Adipocyte (in vitro differentiated cells): ENCODE data around the gene KLF12.

Experiments used
- DNase-seq: peaks from one replicate; pipeline ENCODE4 v3.0.0-alpha.2; 2015; ENCODE audit warnings: low read depth
- H3K27me3 ChIP-seq: replicated peaks from 2 replicates; pipeline ENCODE4 v1.7.0; 2013; ENCODE audit warnings: mild to moderate bottlenecking, low read length, moderate library complexity; ENCODE audit not compliant: control insufficient read depth, insufficient read depth
- H3K36me3 ChIP-seq: 2 replicates; pipeline ENCODE4 v1.7.0; 2013; ENCODE audit warnings: low read length, mild to moderate bottlenecking, moderate library complexity; ENCODE audit not compliant: control insufficient read depth, insufficient read depth, severe bottlenecking
- H3K4me1 ChIP-seq: 2 replicates; pipeline ENCODE4 v1.7.0; 2013; ENCODE audit warnings: mild to moderate bottlenecking, low read length, moderate library complexity; ENCODE audit not compliant: control insufficient read depth, insufficient read depth
- H3K4me3 ChIP-seq: 2 replicates; pipeline ENCODE4 v1.7.0; 2013; ENCODE audit warnings: mild to moderate bottlenecking, low read length, moderate library complexity
- H3K9ac ChIP-seq: 2 replicates; pipeline ENCODE4 v1.7.0; 2013; ENCODE audit warnings: mild to moderate bottlenecking, low read length, moderate library complexity
- H3K9me3 ChIP-seq: 2 replicates; pipeline ENCODE4 v1.7.0; 2013; ENCODE audit warnings: mild to moderate bottlenecking, low read length, moderate library complexity; ENCODE audit not compliant: control insufficient read depth

Gene KLF12

DNA sequence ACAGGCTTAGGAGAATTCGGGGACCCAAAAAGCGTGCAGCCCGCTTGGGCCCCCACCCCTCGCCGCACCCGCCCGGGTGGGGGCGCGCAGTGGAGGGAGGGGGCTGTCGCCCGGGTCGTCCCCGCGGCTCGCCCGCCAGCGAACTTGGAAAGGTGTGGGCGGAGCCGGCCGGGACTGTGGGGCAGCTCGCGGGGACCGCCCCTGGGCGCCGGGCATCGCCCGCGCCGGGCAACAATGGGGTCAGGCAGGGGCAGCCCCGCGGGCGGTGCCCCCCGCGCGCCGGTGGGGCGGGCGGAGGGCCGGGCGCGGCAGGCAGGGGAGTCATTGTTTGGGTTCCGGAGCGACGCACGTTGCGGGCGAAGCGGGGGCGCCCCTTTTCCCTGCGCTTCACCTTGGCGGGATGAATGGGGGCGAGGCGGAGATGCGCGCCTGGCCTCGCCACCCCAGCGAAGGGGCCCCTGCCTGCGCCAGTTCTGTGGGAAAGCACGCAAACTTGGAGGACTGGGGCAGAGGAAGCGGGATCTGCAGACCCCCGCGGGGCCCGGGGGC lies 647 bp upstream of the KLF12 start:
- H3K4me1 ChIP-seq: peaks cover 28% of the 10 kb centered on the region
- DNase-seq: peak; percentile 74

DNA sequence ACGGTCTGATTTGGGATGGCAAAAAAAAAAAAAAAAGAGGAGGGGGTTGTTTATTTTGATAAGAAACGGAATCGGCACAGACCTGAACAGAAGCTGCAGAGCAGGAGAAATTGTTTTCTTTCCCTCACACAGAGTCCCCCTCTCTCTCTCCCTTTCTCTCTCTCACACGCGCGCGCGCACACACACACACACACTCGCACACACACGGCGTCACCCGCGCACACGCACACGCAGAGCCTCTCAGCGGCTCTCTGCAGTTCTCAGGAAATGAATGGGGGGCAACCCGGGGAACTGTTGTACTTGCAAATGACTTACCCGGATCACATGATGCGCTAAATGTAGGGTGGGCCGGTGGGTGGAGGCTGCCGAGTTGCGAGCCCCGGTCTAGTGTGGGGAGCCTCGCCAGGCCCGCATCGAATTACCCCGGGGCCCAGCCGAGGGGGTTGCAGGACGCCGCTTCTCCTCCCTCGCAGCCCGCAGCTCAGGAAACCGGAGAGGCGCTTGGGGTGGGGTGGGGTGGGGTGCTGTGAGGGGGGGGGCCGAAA lies 475 bp downstream of the KLF12 start:
- Histone ChIP-seq H3K4me1 (peaks cover 37% of the 10 kb centered on the region), H3K9ac (peak overlapping the region; percentile 90), H3K9me3 (no peaks in the 10 kb centered on the region), H3K4me3 (peak overlapping the region; percentile 92), H3K36me3 (no peaks in the 10 kb centered on the region), H3K27me3 (no peaks in the 10 kb centered on the region)
- DNase-seq: peak; percentile 96

More for the DNA sequence above, 647 bp upstream of the KLF12 start:
- Histone ChIP-seq H3K4me3 (peak overlapping the region; percentile 96), H3K27me3 (no peaks in the 10 kb centered on the region), H3K9ac (peak overlapping the region; percentile 85), H3K9me3 (no peaks in the 10 kb centered on the region), H3K36me3 (no peaks in the 10 kb centered on the region)

DNA sequence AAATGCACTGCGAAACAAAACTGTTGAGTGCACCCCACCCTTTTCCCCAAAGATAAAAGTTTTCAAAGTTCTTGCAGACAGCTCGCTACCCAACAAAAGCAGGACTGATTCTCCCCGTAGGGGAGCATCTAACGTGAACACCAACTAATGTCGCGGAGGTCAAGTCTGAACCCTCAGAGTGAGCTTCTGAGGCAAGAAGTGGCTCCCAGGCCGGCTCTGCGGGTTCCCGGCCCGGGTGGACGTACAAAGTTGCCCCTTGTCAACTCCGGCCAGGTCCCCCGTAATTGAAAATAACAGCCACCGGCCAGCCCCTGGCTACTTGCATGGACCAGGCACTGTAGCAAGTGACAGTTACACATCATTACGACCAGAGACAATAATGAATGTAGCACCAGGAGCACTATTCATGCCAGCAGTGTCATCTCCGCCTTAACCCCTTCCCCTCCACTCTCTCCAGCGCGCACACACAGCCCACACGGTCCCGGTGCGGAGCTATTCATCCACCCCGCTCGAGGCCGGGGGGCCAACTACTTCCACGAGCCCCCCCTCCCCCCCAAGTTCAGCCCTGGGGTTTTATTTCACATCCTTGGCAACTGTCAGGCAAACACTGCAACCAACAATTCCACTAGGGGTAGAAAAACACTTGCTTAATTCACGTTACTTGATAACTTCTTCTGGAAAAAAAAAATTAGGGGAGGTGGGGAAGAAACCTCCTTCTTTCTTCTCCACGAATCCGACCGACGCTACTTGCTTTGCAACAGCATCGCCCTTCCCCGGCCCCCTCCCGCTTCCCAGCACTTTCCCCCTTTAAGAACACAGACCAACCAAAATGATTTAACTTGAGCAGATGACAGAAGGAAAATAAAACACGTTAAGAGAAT lies 1.2 kb downstream of the KLF12 start:
- DNase-seq: peak; percentile 79

DNA sequence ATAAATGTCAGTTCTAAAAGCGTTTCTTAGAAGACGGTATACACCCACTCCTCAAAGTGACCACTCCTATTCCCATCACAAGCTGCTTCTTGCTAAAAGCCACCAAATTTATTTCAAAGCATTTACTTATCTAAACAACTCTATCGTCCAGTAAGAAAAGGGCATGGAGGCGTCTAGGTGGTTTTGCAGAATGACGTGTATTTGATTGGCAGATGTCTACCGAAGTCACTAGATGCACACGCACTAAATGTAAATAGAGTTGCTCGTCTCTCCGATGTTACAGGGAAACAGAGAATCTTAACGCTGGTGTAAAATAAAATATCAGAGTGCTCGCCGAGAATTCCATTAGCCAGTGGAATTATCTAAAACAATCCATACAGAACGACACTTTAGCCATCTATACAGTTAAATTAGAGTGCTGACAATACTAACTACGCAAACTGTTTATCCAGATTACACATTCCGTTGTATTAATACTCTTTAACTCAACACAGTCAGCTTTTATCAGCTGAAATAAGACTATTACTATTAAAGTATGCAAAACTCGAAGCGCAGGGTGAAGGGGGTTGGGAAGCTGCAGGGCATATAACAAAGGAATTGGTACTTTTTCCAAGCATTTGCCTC lies 1.9 kb downstream of the KLF12 start:
- peak overlapping the region; percentile 90 for H3K9ac ChIP-seq
- DNase-seq: peak; percentile 51
- no peaks in the 10 kb centered on the region for H3K9me3 ChIP-seq
- H3K4me1 ChIP-seq: peaks cover 46% of the 10 kb centered on the region
- no peaks in the 10 kb centered on the region for H3K27me3 ChIP-seq
- H3K36me3 ChIP-seq: no peaks in the 10 kb centered on the region
- peak overlapping the region; percentile 92 for H3K4me3 ChIP-seq

More for the DNA sequence above, 1.2 kb downstream of the KLF12 start:
- Histone ChIP-seq H3K27me3 (no peaks in the 10 kb centered on the region), H3K4me3 (peak overlapping the region; percentile 92), H3K9ac (peak overlapping the region; percentile 90), H3K36me3 (no peaks in the 10 kb centered on the region), H3K4me1 (peaks cover 45% of the 10 kb centered on the region), H3K9me3 (no peaks in the 10 kb centered on the region)

DNA sequence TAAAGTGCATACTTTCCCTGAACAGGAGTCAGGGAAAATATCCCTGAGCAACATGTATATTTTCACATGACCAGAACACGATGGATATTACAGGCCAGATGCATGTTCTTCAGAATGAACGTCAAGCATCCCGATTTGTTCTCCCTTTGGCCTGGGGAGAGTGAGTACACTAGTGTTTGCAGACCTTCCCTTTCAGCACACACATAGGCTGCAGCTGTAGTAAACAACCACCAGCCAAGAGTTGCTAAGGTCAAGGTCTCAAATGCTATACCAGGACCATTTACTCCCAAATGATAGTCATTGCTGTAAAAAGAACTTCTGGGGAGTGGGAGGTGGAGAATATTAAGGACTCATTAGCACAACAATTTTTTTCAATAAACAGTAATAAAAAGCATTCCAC lies 3.0 kb downstream of the KLF12 start:
- H3K4me3 ChIP-seq: no peak overlapping the region

DNA sequence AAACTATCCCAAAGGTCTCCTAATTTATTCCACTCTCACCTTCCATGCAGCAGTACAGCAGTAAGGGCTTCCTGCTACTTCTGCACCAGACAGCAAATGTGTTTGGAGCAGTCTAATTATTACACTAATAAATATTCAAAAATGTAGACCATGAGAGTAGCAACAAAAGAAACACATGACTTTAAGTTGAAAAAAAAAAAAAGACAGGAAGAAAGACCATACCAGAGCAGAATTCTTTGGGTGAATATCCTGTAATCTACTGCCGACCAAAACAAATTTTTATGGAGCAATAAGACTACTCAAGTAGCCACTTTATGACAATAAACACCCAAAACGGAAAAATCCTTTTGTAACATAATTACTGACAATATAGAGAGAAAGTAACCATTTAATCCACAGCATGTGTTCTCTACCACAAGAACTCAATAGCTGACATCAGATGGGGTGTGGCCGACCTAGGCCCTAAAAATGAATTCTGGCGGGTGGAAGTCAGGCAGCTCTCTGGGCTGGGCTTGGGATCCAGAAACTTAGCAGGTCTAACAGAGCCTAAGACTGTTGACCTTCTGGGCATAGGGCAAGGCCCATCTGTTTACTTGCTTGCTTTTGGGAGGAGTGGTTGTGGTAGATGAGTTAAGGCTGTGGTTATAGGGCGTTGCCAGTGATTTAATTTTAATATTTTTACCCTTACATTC lies 4.6 kb downstream of the KLF12 start:
- H3K4me1 ChIP-seq: peaks cover 38% of the 10 kb centered on the region
- peak; percentile 20 for DNase-seq
- H3K9ac ChIP-seq: peak overlapping the region; percentile 21
- H3K27me3 ChIP-seq: no peaks in the 10 kb centered on the region
- H3K4me3 ChIP-seq: peak overlapping the region; percentile 38
- no peaks in the 10 kb centered on the region for H3K9me3 ChIP-seq
- H3K36me3 ChIP-seq: no peaks in the 10 kb centered on the region

More for the DNA sequence above, 3.0 kb downstream of the KLF12 start:
- Histone ChIP-seq H3K36me3 (no peaks in the 10 kb centered on the region), H3K27me3 (no peaks in the 10 kb centered on the region), H3K9ac (no peak overlapping the region), H3K9me3 (no peaks in the 10 kb centered on the region), H3K4me1 (peaks cover 42% of the 10 kb centered on the region)
- peak; percentile 13 for DNase-seq

DNA sequence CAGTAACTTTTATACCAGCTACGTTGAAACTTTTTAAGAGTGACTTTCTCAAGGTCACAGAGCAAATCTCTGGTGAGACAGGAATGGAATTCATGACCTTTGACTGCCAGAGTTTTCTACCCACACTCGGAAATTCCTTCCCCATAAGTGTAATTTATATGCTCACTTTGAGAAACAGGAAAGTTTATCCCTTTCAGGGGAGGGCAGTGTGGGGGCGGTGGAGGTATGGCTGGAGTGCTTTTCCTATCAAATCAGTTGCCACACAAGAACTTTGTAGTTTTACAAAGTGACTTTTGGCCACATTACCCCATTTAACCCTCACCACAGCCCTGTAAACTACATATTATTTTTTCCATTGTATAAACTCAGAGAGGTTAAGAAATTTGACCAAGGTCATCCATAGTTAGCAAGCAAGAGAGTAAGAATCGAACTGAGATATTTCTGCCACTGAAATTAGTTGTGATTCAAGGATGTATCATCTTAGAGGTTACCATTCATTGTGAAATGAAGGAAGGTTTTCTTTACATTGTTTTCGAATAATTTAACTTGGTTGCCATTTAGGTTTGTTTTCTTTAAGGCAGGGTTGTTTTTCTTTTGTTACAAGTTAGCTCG lies 5.9 kb downstream of the KLF12 start:
- Histone ChIP-seq H3K9ac (no peak overlapping the region), H3K4me1 (peaks cover 38% of the 10 kb centered on the region), H3K36me3 (no peaks in the 10 kb centered on the region), H3K27me3 (no peaks in the 10 kb centered on the region), H3K4me3 (no peak overlapping the region), H3K9me3 (no peaks in the 10 kb centered on the region)
- DNase-seq: peak; percentile 59

DNA sequence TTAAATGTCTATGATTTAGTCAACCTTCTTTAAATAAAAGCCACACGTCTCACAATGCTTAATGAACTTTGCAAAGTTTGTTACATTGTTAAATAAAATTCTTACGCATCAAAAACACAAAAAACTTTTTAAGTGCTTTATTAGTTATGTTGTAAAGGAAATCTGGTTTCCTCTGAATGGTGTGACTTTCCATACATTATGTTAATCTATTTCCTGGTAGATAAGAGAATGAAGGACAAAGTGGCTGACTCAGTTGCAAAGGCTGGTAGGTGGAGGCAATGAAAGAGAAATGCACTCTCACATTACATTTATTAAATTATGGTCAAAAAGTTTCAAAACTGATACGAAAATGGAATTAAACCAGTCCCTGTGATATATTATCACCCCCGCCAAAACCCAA lies 15.9 kb downstream of the KLF12 start:
- DNase-seq: no peak
- peaks cover 16% of the 10 kb centered on the region for H3K4me1 ChIP-seq
- H3K9ac ChIP-seq: no peak overlapping the region
- H3K27me3 ChIP-seq: no peaks in the 10 kb centered on the region
- peaks cover 16% of the 10 kb centered on the region for H3K9me3 ChIP-seq
- no peak overlapping the region for H3K4me3 ChIP-seq
- no peaks in the 10 kb centered on the region for H3K36me3 ChIP-seq

DNA sequence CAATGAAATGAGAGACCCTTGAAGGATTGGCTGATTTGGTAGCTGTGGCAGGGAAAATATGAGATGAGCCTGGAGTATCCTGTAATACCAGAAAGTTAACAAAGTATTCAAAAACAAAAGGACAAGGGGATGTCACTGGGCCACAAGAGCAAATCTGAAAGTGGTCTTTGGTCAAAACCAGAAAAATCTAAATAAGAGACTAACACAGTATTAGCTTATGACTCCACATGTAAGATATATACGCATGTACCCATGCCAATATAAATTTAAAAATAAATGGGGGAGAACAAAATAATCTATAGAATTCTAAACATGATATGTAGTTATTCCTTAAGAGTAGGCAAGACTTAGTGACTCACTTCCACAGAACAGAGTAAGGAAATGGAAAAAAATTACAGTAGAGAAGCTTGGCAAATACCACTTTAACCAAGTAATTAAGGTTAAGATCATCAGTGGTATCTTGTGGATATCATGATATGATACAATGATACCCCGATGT lies 16.9 kb downstream of the KLF12 start:
- peaks cover 16% of the 10 kb centered on the region for H3K4me1 ChIP-seq
- H3K9ac ChIP-seq: no peak overlapping the region
- H3K4me3 ChIP-seq: no peak overlapping the region
- peaks cover 16% of the 10 kb centered on the region for H3K9me3 ChIP-seq
- no peak for DNase-seq
- no peaks in the 10 kb centered on the region for H3K27me3 ChIP-seq
- H3K36me3 ChIP-seq: no peaks in the 10 kb centered on the region

DNA sequence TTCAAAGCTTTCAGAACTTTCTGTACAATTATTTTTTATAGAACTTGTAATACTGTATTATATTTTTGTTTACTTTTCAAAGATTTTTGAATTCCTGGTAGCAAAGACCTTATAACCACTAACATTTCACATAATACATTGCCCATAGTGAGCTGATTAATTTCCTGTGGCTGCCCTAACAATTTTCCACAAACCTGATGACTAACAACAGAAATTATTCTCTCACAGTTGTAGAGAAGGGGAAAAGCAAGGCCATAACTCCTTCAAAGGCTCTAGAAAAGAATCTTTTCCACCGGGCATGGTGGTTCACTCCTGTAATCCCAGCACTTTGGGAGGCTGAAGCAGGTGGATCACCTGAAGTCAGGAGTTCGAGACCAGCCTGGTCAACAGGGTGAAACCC lies 19.1 kb downstream of the KLF12 start:
- Histone ChIP-seq H3K9ac (no peak overlapping the region), H3K27me3 (no peaks in the 10 kb centered on the region), H3K36me3 (no peaks in the 10 kb centered on the region), H3K4me1 (peaks cover 19% of the 10 kb centered on the region), H3K9me3 (peaks cover 16% of the 10 kb centered on the region), H3K4me3 (no peak overlapping the region)
- peak; percentile 68 for DNase-seq
